Muscle of leg (tissue), 11 donors: Measurements from ENCODE around the gene SLC12A7. TPM values are rescaled to one million over a fixed set of nuclear protein-coding genes. Genes with fewer than 3 reads are reported as not detected.

ENCODE experiments used
- DNase-seq: peaks from one replicate; pipeline ENCODE4 v3.0.0; 2013
- H3K27ac ChIP-seq: one replicate; pipeline ENCODE4 v1.5.1; 2013; ENCODE audit warnings: mild to moderate bottlenecking, low read length, control low read depth
- H3K27me3 ChIP-seq: one replicate; pipeline ENCODE4 v1.6.1; 2013; ENCODE audit warnings: low read length; ENCODE audit not compliant: control insufficient read depth, insufficient read depth
- H3K36me3 ChIP-seq: one replicate; pipeline ENCODE4 v1.6.1; 2013; ENCODE audit warnings: low read length; ENCODE audit not compliant: control insufficient read depth, insufficient read depth
- H3K4me1 ChIP-seq: one replicate; pipeline ENCODE4 v1.6.1; 2013; ENCODE audit warnings: low read length; ENCODE audit not compliant: control insufficient read depth, insufficient read depth
- H3K4me3 ChIP-seq: one replicate; pipeline ENCODE4 v1.5.1; 2013; ENCODE audit warnings: low read length, control low read depth
- H3K9me3 ChIP-seq: replicated peaks from 2 replicates; pipeline ENCODE4 v1.6.1; 2013; ENCODE audit warnings: low read depth, low read length; ENCODE audit not compliant: control insufficient read depth
- WGBS: methylation state at CpG from one replicate; pipeline ENCODE4 v1.1.5; 2013; ENCODE audit warnings: missing lambda C conversion rate; ENCODE audit not compliant: insufficient coverage; 5-methylcytosine and 5-hydroxymethylcytosine counted together
- polyA plus RNA-seq, 8 donors: library from polyadenylated mRNA; unstranded; fragments of 120-200 nt; gene quantifications; one replicate each; pipeline versions ENCODE4 v1.2.1 to v1.2.3, GENCODE V29; 2013; ENCODE audit warnings: inconsistent platforms in 1 of 8, low replicate concordance in 1 of 8; ENCODE audit not compliant: insufficient read length in 8 of 8, insufficient read depth in 1 of 8
- total RNA-seq: library from RNA; stranded (reverse); fragments of 120-200 nt; gene quantifications from one replicate; pipeline ENCODE4 v1.2.4, GENCODE V29; 2013

The SLC12A7 gene
- total and polyA plus RNA-seq, 9 donors, result 5.5 to 12.5 (median 10.8) TPM

- WGBS, result 24% methylated on average over 6 of the region's 17 CpGs
- peak overlapping the region; percentile 71 for H3K27ac ChIP-seq
- H3K4me3 ChIP-seq, result no peak overlapping the region
- peaks cover 67% of the 10 kb centered on the region for H3K4me1 ChIP-seq
- peak; percentile 79 for DNase-seq
- no peaks in the 10 kb centered on the region for H3K9me3 ChIP-seq
- H3K36me3 ChIP-seq, result no peaks in the 10 kb centered on the region
- H3K27me3 ChIP-seq, result peaks cover 16% of the 10 kb centered on the region
These were observed 21.8 kb upstream of the SLC12A7 start for GRCh38 chr5:1133510-1134201.

GRCh38 chr5:1133108-1133507, 21.2 kb upstream of the SLC12A7 start:
- H3K9me3 ChIP-seq, result no peaks in the 10 kb centered on the region
- H3K27me3 ChIP-seq, result peaks cover 16% of the 10 kb centered on the region
- DNase-seq, result no peak
- no peak overlapping the region for H3K4me3 ChIP-seq
- H3K4me1 ChIP-seq, result peaks cover 70% of the 10 kb centered on the region
- H3K27ac ChIP-seq, result peak overlapping the region; percentile 71
- H3K36me3 ChIP-seq, result no peaks in the 10 kb centered on the region
- no CpG with 5 or more reads among the region's 9 CpGs for WGBS

- Histone ChIP-seq H3K4me1 (peaks cover 71% of the 10 kb centered on the region), H3K4me3 (no peak overlapping the region), H3K9me3 (no peaks in the 10 kb centered on the region), H3K27ac (no peak overlapping the region), H3K27me3 (peaks cover 19% of the 10 kb centered on the region), H3K36me3 (no peaks in the 10 kb centered on the region)
- no peak for DNase-seq
- WGBS, result 83% methylated on average over 8 of the region's 8 CpGs
These were observed 20.7 kb upstream of the SLC12A7 start for GRCh38 chr5:1132570-1132969.

DNA sequence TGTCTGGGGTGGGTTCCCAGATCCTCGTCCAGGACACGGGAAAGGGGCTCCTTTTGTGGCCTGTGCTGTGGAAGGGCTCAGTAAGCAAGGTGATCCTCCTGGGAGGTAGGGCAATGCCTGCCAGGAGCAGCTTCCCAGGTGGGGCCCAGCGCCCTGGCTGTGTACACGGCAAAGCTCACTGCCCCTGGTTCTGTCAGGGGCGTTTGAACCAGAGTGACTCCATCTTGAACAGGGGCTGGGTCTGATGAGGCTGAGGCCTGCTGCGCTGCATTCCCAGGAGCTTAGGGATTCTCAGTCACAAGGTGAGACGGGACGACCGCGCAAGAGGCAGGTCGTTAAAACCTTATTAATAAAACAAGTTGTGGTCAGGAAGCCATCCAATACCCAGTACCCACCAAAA, 19.9 kb upstream of the SLC12A7 start:
- Histone ChIP-seq H3K4me1 (peaks cover 68% of the 10 kb centered on the region), H3K27me3 (peaks cover 19% of the 10 kb centered on the region)
- no peak for DNase-seq

DNA sequence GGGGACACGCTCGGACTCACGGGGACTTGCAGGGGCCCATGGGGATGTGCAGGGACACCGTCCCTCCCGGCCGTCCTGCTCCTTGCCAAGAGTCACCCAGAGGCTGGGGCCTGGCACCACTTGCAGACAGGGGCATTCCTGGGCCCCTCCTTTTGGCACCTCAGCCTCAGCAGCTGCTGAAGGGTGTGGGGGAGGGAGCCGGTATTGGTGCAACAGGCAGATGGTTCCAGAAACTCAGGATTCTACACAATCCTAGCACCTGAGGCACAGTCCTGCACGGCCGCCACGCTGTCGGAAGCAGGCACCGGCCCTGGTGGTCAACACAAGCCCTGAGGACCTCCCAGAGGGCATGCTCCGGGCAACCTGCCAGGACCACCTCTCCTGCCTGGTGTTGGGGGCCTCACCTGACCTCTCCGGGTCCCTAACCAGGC, 19.3 kb upstream of the SLC12A7 start:
- Histone ChIP-seq H3K27me3 (peaks cover 19% of the 10 kb centered on the region), H3K9me3 (no peaks in the 10 kb centered on the region), H3K27ac (no peak overlapping the region), H3K36me3 (no peaks in the 10 kb centered on the region), H3K4me3 (no peak overlapping the region), H3K4me1 (peaks cover 68% of the 10 kb centered on the region)
- DNase-seq, result peak; percentile 51
- WGBS, result 65% methylated on average over 13 of the region's 14 CpGs

More for the DNA sequence above, 19.9 kb upstream of the SLC12A7 start:
- no peak overlapping the region for H3K4me3 ChIP-seq
- H3K9me3 ChIP-seq, result no peaks in the 10 kb centered on the region
- no peaks in the 10 kb centered on the region for H3K36me3 ChIP-seq
- no peak overlapping the region for H3K27ac ChIP-seq
- 77% methylated on average over 11 of the region's 11 CpGs for WGBS

GRCh38 chr5:1130218-1130946, 18.5 kb upstream of the SLC12A7 start:
- Histone ChIP-seq H3K27ac (no peak overlapping the region), H3K4me3 (no peak overlapping the region), H3K4me1 (peaks cover 63% of the 10 kb centered on the region), H3K9me3 (no peaks in the 10 kb centered on the region), H3K36me3 (no peaks in the 10 kb centered on the region), H3K27me3 (peaks cover 16% of the 10 kb centered on the region)
- no peak for DNase-seq
- 69% methylated on average over 13 of the region's 26 CpGs for WGBS

- Histone ChIP-seq H3K27ac (no peak overlapping the region), H3K36me3 (no peaks in the 10 kb centered on the region), H3K4me3 (no peak overlapping the region), H3K9me3 (no peaks in the 10 kb centered on the region), H3K27me3 (peaks cover 14% of the 10 kb centered on the region), H3K4me1 (peaks cover 63% of the 10 kb centered on the region)
- WGBS, result 59% methylated on average over 9 of the region's 9 CpGs
- no peak for DNase-seq
These were observed 17.8 kb upstream of the SLC12A7 start for GRCh38 chr5:1129711-1130055.

DNA sequence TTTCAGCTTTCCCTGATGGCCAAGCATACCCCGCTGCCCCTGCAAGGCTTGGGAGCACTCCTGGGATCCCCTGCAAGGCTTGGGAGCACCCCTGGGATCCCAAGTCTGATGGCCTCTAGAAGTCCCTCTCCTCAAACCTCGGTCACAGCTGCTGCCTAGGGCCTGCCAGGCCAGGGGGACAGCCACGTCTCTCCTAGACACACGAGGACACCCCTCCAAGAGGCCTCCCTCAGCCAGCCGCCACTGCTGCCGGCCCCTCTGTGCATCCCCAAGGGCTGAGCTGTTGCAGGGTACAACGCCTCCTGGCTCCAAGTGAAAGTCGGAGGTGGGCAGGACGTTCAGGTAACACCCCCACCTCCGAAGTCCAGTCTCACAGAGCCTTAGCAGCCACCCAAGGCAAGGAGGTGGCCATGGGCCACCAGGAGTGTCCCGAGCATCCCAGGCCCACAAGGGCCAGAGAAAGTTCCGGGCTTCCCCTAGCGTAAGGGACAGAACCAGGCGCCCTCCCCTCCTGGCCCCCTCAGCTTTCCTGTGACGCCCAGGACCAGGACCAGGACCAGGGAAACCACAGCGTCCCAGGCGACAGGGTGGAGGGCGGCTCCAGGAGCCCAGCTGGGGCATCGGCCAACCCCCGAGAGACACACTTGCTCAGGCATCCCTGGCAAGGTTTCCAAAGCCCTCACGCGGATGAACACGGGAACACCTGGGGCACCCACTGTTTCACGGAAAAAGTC, 17.3 kb upstream of the SLC12A7 start:
- Histone ChIP-seq H3K27me3 (peaks cover 14% of the 10 kb centered on the region), H3K36me3 (no peaks in the 10 kb centered on the region), H3K4me3 (no peak overlapping the region), H3K27ac (no peak overlapping the region), H3K4me1 (peaks cover 65% of the 10 kb centered on the region), H3K9me3 (no peaks in the 10 kb centered on the region)
- 78% methylated on average over 21 of the region's 24 CpGs for WGBS
- DNase-seq, result no peak

DNA sequence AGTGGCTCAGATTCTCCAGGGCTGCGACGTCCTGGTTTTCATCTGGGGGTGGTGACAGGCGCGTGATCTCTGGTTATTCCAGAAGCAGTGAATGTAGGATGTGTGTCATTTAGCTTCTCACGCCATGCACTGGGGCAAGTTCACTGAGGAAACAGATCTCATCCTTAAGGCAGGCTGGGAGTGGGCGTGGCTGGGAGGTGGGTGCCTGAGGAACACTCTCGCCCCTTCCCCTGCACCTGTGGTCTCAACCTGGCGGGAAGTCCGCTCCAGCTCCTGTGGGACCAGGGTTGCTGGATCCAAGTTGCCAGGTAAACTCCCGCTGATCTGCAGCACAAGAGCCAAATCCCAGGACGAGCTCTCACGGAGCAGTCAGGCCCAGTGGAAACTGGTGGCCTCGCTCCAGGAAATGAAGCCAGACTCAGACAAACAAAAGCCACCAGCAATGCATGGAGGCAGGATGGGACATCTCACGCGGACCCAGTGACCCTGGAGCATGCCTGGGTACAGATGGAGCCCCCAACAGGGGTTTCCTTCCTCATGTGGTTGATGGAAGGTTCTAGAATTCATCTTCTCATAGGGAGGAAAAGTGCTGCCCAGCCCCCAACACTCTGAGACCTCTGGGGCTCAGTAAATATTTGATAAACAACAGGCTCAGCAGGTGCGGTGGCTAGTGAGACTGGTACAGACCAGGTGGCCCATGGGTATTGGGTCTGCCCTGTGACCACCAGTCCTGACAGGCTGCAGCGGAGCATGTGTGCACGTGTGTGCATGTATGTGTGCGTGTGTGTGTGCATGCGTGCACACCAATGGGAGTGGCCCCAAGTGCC, 16.3 kb upstream of the SLC12A7 start:
- Histone ChIP-seq H3K27ac (no peak overlapping the region), H3K4me3 (no peak overlapping the region), H3K27me3 (peaks cover 7% of the 10 kb centered on the region), H3K9me3 (no peaks in the 10 kb centered on the region), H3K36me3 (no peaks in the 10 kb centered on the region), H3K4me1 (peaks cover 67% of the 10 kb centered on the region)
- WGBS, result 39% methylated on average over 10 of the region's 20 CpGs
- DNase-seq, result no peak
